Peyer's patch (tissue), 4 donors: ENCODE data around the gene CHPT1.

Source experiments
- POLR2A ChIP-seq, 2 donors: fragments of 450-650 bp; IDR thresholded peaks; one replicate each; pipeline ENCODE4 v1.5.1; 2017; ENCODE audit warnings: antibody characterized with exemption in 2 of 2, mild to moderate bottlenecking in 2 of 2, moderate library complexity in 2 of 2
- TF ChIP-seq, protein P1 (sequence below), 6 experiments: fragments of 450-650 bp in 4 of 6; fragments of 200-600 bp in 2 of 6; sonication (generic) in 1 of 6; IDR thresholded peaks; one replicate each; pipeline ENCODE4 v1.5.1; 2017 to 2019; ENCODE audit warnings: antibody characterized with exemption in 6 of 6, mild to moderate bottlenecking in 3 of 6, moderate library complexity in 1 of 6

DNA sequence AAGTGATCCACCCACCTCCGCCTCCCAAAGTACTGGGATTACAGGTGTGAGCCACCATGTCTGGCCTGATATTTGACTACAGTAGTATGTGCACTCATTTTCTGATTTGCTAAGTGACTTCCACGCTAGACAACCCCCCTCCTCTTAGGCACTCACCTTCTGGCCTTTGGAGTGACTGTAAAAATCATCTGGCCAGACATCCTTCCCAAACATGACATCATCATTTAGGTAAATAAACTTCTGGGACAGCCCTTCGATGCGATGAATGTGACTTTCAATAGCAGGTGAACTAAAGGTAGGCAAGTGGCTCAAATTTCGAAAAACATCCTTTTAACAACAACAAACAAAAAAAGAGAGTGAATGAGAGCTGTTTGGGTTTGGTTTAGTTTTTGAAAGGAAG is 72.4 kb downstream of the CHPT1 start:
- TF ChIP-seq, protein P1, sequence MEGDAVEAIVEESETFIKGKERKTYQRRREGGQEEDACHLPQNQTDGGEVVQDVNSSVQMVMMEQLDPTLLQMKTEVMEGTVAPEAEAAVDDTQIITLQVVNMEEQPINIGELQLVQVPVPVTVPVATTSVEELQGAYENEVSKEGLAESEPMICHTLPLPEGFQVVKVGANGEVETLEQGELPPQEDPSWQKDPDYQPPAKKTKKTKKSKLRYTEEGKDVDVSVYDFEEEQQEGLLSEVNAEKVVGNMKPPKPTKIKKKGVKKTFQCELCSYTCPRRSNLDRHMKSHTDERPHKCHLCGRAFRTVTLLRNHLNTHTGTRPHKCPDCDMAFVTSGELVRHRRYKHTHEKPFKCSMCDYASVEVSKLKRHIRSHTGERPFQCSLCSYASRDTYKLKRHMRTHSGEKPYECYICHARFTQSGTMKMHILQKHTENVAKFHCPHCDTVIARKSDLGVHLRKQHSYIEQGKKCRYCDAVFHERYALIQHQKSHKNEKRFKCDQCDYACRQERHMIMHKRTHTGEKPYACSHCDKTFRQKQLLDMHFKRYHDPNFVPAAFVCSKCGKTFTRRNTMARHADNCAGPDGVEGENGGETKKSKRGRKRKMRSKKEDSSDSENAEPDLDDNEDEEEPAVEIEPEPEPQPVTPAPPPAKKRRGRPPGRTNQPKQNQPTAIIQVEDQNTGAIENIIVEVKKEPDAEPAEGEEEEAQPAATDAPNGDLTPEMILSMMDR (IDR thresholded peaks at IDR 0.05) = no peak
- no peak for TF ChIP-seq POLR2A (IDR thresholded peaks at IDR 0.05)
